Esophagus muscularis mucosa (tissue), 4 donors: ENCODE measurements around the gene SLC25A44. TPM values are rescaled to one million over a fixed set of nuclear protein-coding genes. Genes with fewer than 3 reads are reported as not detected.

Experiments
- DNase-seq: peaks from one replicate; pipeline ENCODE4 v3.0.0-alpha.2; 2017; ENCODE audit errors: extremely low spot score
- H3K27ac ChIP-seq, 4 donors: fragments of 200-600 bp; sonication (generic); replicated peaks in 1 of 4; 1 replicate in 3 of 4; 2 replicates in 1 of 4; pipeline ENCODE4 v1.5.1; 2016 to 2019; ENCODE audit warnings: mild to moderate bottlenecking in 1 of 4
- H3K27me3 ChIP-seq, 4 donors: fragments of 200-600 bp; sonication (generic); one replicate each; pipeline versions ENCODE4 v1.5.1 to v1.6.0; 2016 to 2019
- H3K36me3 ChIP-seq, 4 donors: fragments of 200-600 bp; sonication (generic); one replicate each; pipeline ENCODE4 v1.5.1; 2016 to 2019
- H3K4me1 ChIP-seq, 4 donors: fragments of 200-600 bp; sonication (generic); one replicate each; pipeline ENCODE4 v1.5.1; 2016 to 2019
- H3K4me3 ChIP-seq, 4 donors: fragments of 200-600 bp; sonication (generic); 1 replicate in 2 of 4; 2 replicates in 2 of 4; pipeline ENCODE4 v1.5.1; 2016 to 2019; ENCODE audit warnings: mild to moderate bottlenecking in 4 of 4, moderate library complexity in 1 of 4
- H3K9me3 ChIP-seq, 4 donors: fragments of 200-600 bp; sonication (generic); 1 replicate in 3 of 4; 2 replicates in 1 of 4; pipeline ENCODE4 v1.5.1; 2016 to 2019
- EP300 ChIP-seq: sonication (generic); formaldehyde crosslinking; IDR thresholded peaks from one replicate; pipeline ENCODE4 v1.6.1; 2017; ENCODE audit warnings: antibody characterized with exemption
- POLR2A ChIP-seq: fragments of 450-650 bp; IDR thresholded peaks from one replicate; pipeline ENCODE4 v1.6.1; 2017; ENCODE audit warnings: antibody characterized with exemption, moderate library complexity, mild to moderate bottlenecking, low read depth
- POLR2AphosphoS5 ChIP-seq, 2 donors: sonication (generic); formaldehyde crosslinking; IDR thresholded peaks; one replicate each; pipeline ENCODE4 v1.6.1; 2017; ENCODE audit warnings: antibody characterized with exemption in 2 of 2
- WGBS: methylation state at CpG from one replicate; pipeline ENCODE4 v1.1.5; 2018; 5-methylcytosine and 5-hydroxymethylcytosine counted together
- intact Hi-C: fragments of 100-400 bp; cut with DNase I; formaldehyde crosslinking; loops from one replicate; pipeline ENCODE4 v1.15.1; 2023
- total RNA-seq, 4 donors: library from RNA; depleted of rRNA; stranded (reverse); fragments of >200 nt; gene quantifications; one replicate each; pipeline versions ENCODE4 v1.1.0 to v1.2.1, GENCODE V29; 2016
- TF ChIP-seq, protein P1 (sequence below), 3 experiments: fragments of 200-600 bp in 2 of 3; fragments of 450-650 bp in 1 of 3; sonication (generic) in 2 of 3; IDR thresholded peaks; one replicate each; pipeline ENCODE4 v1.5.1; 2017 to 2019; ENCODE audit warnings: antibody characterized with exemption in 3 of 3, mild to moderate bottlenecking in 2 of 3, moderate library complexity in 1 of 3

The SLC25A44 gene
- total RNA-seq, 4 donors from 2014 or later, result 8.3 to 18.2 (median 15.0) TPM

DNA sequence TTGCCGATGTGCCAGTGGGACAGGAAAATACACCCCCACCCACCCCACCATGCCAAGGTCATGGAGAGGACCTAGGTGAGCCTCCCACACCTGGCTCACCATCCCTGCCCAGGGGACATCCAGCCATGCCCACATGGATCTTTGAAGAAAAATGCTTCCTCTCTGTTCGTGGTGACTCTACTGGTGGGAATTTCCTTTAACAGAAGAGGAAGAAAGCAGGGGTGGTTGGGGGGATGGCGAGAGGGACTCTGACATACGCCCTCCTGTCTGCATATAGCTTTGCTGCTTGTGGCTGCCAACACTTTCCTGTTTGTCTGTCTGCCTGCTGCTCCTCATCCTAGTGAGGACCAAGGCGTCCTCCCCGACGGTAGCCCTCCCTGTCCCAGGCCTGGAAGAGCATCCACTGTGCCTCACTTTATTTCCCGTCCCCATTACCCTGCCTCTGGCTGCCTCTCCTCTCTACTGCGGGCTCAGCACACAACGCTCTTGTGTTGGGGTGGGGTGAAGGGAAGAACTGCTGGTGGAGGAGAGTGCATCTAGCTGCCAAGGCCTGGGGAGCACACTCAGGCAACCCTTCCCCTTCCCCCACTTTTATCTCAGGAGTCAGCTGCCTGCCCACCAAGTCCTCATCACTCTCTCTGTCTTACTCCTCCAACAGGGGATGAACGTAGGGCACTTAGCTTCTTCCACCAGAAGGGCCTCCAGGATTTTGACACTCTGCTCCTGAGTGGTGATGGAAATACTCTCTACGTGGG, 38.0 kb upstream of the SLC25A44 start:
- WGBS, result 66% methylated on average over 11 of the region's 12 CpGs

DNA sequence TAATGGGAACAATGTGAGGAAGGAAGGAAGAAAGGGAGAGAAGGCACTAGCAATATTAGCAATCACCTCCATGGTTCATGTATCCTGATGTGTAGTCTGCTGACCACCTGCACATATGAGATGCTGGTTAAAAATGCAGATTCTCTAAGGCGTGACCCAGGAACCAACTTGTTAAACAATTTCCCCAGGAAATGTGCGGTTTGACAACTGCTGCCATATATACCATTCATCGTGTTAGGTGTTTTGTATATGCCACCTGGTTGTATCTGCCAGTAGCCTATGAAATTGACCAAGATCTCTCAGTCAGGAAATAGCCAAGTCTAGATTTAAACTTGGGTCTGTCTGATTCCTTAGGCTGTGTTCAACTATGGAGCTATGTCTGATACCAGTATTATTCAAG, 36.4 kb upstream of the SLC25A44 start:
- Histone ChIP-seq H3K4me1 (peaks cover 20 to 24% (median 22%) of the 10 kb centered on the region in 4 donors), H3K27me3 (peaks cover 0 to 6% (median 0%) of the 10 kb centered on the region in 4 donors), H3K4me3 (no peak overlapping the region), H3K9me3 (no peaks in the 10 kb centered on the region), H3K36me3 (no peaks in the 10 kb centered on the region), H3K27ac (no peak overlapping the region)
- TF ChIP-seq POLR2A (no peak), POLR2AphosphoS5 (IDR thresholded peaks at IDR 0.05) (no peak), EP300 (no peak)
- TF ChIP-seq, protein P1, sequence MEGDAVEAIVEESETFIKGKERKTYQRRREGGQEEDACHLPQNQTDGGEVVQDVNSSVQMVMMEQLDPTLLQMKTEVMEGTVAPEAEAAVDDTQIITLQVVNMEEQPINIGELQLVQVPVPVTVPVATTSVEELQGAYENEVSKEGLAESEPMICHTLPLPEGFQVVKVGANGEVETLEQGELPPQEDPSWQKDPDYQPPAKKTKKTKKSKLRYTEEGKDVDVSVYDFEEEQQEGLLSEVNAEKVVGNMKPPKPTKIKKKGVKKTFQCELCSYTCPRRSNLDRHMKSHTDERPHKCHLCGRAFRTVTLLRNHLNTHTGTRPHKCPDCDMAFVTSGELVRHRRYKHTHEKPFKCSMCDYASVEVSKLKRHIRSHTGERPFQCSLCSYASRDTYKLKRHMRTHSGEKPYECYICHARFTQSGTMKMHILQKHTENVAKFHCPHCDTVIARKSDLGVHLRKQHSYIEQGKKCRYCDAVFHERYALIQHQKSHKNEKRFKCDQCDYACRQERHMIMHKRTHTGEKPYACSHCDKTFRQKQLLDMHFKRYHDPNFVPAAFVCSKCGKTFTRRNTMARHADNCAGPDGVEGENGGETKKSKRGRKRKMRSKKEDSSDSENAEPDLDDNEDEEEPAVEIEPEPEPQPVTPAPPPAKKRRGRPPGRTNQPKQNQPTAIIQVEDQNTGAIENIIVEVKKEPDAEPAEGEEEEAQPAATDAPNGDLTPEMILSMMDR (IDR thresholded peaks at IDR 0.05), result no peak
- intact Hi-C loops, result no loop called here
- WGBS, result 92% methylated on average over 3 of the region's 3 CpGs
- no peak for DNase-seq

More for the DNA sequence above, 38.0 kb upstream of the SLC25A44 start:
- H3K4me1 ChIP-seq, result peaks cover 8 to 12% (median 8%) of the 10 kb centered on the region in 4 donors
- peaks cover 0 to 22% (median 0%) of the 10 kb centered on the region in 4 donors for H3K27me3 ChIP-seq
- no peaks in the 10 kb centered on the region for H3K36me3 ChIP-seq
- H3K27ac ChIP-seq, result no peak overlapping the region
- TF ChIP-seq POLR2AphosphoS5 (IDR thresholded peaks at IDR 0.05), result no peak
- no peak for TF ChIP-seq POLR2A
- TF ChIP-seq, protein P1 (IDR thresholded peaks at IDR 0.05), result no peak
- no peak for TF ChIP-seq EP300
- H3K9me3 ChIP-seq, result no peaks in the 10 kb centered on the region
- no peak for DNase-seq
- no peak overlapping the region for H3K4me3 ChIP-seq
- intact Hi-C loops, result no loop called here

DNA sequence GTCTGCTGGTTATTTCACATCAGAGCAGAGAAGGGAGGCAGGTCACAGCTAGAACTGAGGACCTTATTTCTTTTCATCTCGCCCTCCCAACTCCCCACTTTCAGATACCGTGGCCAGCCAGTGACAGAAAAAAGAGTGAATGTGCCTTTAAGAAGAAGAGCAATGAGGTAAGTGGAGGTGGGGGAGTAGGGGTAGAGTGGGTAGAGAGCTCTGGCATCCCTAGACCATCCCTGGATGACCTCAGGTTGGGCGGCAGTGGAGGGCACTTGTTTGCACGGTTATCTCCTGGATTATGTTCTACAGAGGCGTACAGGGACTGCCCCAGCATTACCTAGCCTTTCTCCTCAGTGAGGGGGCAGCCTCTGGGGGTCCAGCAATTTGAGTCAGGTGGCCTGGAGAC, 35.9 kb upstream of the SLC25A44 start:
- H3K4me3 ChIP-seq, result no peak overlapping the region
- no peak for TF ChIP-seq EP300
- intact Hi-C loops, result no loop called here
- peaks cover 20 to 25% (median 24%) of the 10 kb centered on the region in 4 donors for H3K4me1 ChIP-seq
- no peak for DNase-seq
- WGBS, result 90% methylated on average over 5 of the region's 5 CpGs
- H3K36me3 ChIP-seq, result no peaks in the 10 kb centered on the region
- H3K27me3 ChIP-seq, result peaks cover 0 to 2% (median 0%) of the 10 kb centered on the region in 4 donors
- H3K27ac ChIP-seq, result no peak overlapping the region
- H3K9me3 ChIP-seq, result no peaks in the 10 kb centered on the region

DNA sequence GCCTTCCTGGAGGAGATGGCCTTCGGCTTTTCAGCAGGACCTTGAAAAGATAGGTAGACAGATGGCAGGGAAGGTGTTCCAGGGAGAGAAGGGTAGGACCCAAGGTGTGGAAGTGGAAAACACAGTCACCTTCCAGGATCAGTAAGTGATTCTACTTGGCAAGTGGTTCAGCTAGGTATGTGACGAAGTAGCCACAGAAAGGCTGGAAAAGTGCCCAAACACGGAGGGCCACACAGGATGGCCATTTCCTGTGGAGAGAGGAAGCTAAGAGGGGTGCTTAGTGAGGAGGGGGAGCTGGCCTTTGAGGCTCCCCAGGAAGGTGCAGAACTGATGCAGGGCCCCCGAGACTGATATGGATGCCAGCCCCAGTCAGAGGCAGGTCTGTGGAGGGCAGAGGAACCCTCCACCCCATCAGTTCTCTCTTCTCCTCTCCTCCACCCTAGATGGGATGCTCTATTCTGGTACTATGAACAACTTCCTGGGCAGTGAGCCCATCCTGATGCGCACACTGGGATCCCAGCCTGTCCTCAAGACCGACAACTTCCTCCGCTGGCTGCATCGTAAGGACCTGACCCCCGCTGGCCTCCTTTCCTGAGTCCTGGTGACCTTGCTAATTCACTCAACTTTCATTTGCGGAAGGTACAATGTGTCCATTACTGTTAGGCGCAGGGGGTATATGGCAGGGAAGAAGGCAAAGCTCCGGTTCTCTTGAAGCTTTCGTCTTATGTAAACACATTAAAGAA, 33.7 kb upstream of the SLC25A44 start:
- Histone ChIP-seq H3K27me3 (no peaks in the 10 kb centered on the region), H3K36me3 (no peaks in the 10 kb centered on the region), H3K9me3 (no peaks in the 10 kb centered on the region), H3K27ac (peak overlapping the region; percentile 68 to 79 (median 74)), H3K4me3 (peak overlapping the region; percentile 61 to 68 (median 62)), H3K4me1 (peaks cover 20 to 28% (median 24%) of the 10 kb centered on the region in 4 donors)
- TF ChIP-seq POLR2AphosphoS5 (IDR thresholded peaks at IDR 0.05), result no peak
- TF ChIP-seq POLR2A, result no peak
- TF ChIP-seq, protein P1 (IDR thresholded peaks at IDR 0.05), result no peak
- TF ChIP-seq EP300, result no peak
- intact Hi-C loops, result no loop called here
- WGBS, result 62% methylated on average over 12 of the region's 13 CpGs
- DNase-seq, result no peak

DNA sequence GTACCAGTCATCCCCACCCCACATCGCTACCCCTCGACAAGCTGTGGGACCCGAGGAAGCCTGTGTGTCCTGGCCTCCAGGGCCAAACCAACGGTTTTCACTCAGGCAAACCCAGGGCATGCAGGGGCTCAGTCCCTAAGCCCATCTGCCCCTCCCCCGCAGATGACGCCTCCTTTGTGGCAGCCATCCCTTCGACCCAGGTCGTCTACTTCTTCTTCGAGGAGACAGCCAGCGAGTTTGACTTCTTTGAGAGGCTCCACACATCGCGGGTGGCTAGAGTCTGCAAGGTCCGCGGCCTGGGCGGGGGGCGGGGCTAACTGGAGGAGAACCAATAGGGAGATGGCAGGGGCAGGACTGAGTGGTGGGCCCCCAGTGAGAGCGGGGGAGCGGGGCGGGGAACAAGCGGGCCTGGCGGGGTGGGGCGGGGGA, 33.1 kb upstream of the SLC25A44 start:
- WGBS, result 6% methylated on average over 15 of the region's 22 CpGs
- Histone ChIP-seq H3K27ac (peak overlapping the region; percentile 68 to 79 (median 74)), H3K9me3 (no peaks in the 10 kb centered on the region), H3K27me3 (no peaks in the 10 kb centered on the region), H3K4me3 (peak overlapping the region; percentile 61 to 68 (median 62)), H3K4me1 (peaks cover 20 to 28% (median 24%) of the 10 kb centered on the region in 4 donors), H3K36me3 (no peaks in the 10 kb centered on the region)
- no peak for TF ChIP-seq POLR2AphosphoS5 (IDR thresholded peaks at IDR 0.05)
- no peak for TF ChIP-seq EP300
- no peak for TF ChIP-seq POLR2A
- TF ChIP-seq, protein P1 (IDR thresholded peaks at IDR 0.05), result no peak
- intact Hi-C loops, result no loop called here
- peak; percentile 96 for DNase-seq
